Calu3 (cell line): ENCODE results near the gene LRRC32. TPM values are rescaled to one million over a fixed set of nuclear protein-coding genes. Genes with fewer than 3 reads are reported as not detected.

Experiments used
- BruUV-seq: library from RNA; stranded (reverse); fragments of 400-500 nt; replicated peaks from 2 replicates; lab custom pipeline; 2021; lab: Mats Ljungman, UMichigan
- CTCF ChIA-PET: fragments of 300-600 bp; sonication (Branson Sonifier 250); formaldehyde crosslinking; loops from one replicate; lab custom pipeline; 2022; ENCODE audit warnings: antibody characterized with exemption; lab: Charles Lee
- DNase-seq: peaks from one replicate; pipeline ENCODE4 v3.0.0; 2022
- H3K27ac Mint-ChIP-seq: one replicate; pipeline ENCODE4 v1.8.0; 2022; ENCODE audit warnings: mixed read lengths; ENCODE audit not compliant: unreplicated experiment
- H3K27me3 Mint-ChIP-seq: one replicate; pipeline ENCODE4 v1.8.0; 2022; ENCODE audit warnings: mixed read lengths; ENCODE audit not compliant: unreplicated experiment
- H3K36me3 Mint-ChIP-seq: one replicate; pipeline ENCODE4 v1.8.0; 2022; ENCODE audit warnings: mild to moderate bottlenecking, moderate library complexity, mixed read lengths; ENCODE audit not compliant: insufficient read depth, unreplicated experiment
- H3K4me1 Mint-ChIP-seq: one replicate; pipeline ENCODE4 v1.8.0; 2022; ENCODE audit warnings: mild to moderate bottlenecking, low read depth, mixed read lengths; ENCODE audit not compliant: unreplicated experiment
- H3K4me3 Mint-ChIP-seq: one replicate; pipeline ENCODE4 v1.8.0; 2022; ENCODE audit warnings: mild to moderate bottlenecking, low read depth, moderate library complexity, mixed read lengths; ENCODE audit not compliant: unreplicated experiment
- H3K9me3 Mint-ChIP-seq: one replicate; pipeline ENCODE4 v1.8.0; 2022; ENCODE audit warnings: low read depth, mixed read lengths; ENCODE audit not compliant: unreplicated experiment
- CTCF ChIP-seq: fragments of 200-600 bp; IDR thresholded peaks from one replicate; pipeline ENCODE4 v1.8.0; 2022; ENCODE audit warnings: antibody characterized with exemption; ENCODE audit not compliant: unreplicated experiment
- intact Hi-C: fragments of 100-400 bp; cut with micrococcal nuclease; formaldehyde crosslinking; loops from one replicate; pipeline ENCODE4 v1.10.0; 2022; ENCODE audit not compliant: unreplicated experiment
- total RNA-seq: library from RNA; stranded (reverse); gene quantifications from 2 replicates; pipeline ENCODE4 v1.2.3, GENCODE V29; 2022

Gene LRRC32
- total RNA-seq, 1 experiment from 2014 or later, result not detected

- Mint-ChIP-seq H3K4me3 (no peak overlapping the region), H3K36me3 (peaks cover 5% of the 10 kb centered on the region), H3K27me3 (peaks cover 65% of the 10 kb centered on the region), H3K27ac (no peak overlapping the region), H3K4me1 (no peaks in the 10 kb centered on the region), H3K9me3 (no peaks in the 10 kb centered on the region)
- BruUV-seq, result no TSS peak
- CTCF ChIA-PET, result no interaction called here
- no peak for DNase-seq
- TF ChIP-seq CTCF, result no peak
- intact Hi-C loops, result no loop called here
These were observed 2.0 kb downstream of the LRRC32 start for GRCh38 chr11:76668362-76669155.

- BruUV-seq, result no TSS peak
- H3K27ac Mint-ChIP-seq, result no peak overlapping the region
- intact Hi-C loops, result no loop called here
- H3K9me3 Mint-ChIP-seq, result no peaks in the 10 kb centered on the region
- H3K36me3 Mint-ChIP-seq, result peaks cover 5% of the 10 kb centered on the region
- H3K4me3 Mint-ChIP-seq, result no peak overlapping the region
- CTCF ChIA-PET, result no interaction called here
- TF ChIP-seq CTCF, result no peak
- H3K27me3 Mint-ChIP-seq, result peaks cover 72% of the 10 kb centered on the region
- no peaks in the 10 kb centered on the region for H3K4me1 Mint-ChIP-seq
- no peak for DNase-seq
These were observed 2.7 kb downstream of the LRRC32 start for GRCh38 chr11:76667856-76668255.

- peaks cover 5% of the 10 kb centered on the region for H3K36me3 Mint-ChIP-seq
- intact Hi-C loops, result no loop called here
- CTCF ChIA-PET, result no interaction called here
- H3K27ac Mint-ChIP-seq, result no peak overlapping the region
- peaks cover 77% of the 10 kb centered on the region for H3K27me3 Mint-ChIP-seq
- DNase-seq, result no peak
- no peaks in the 10 kb centered on the region for H3K4me1 Mint-ChIP-seq
- no peak for TF ChIP-seq CTCF
- H3K9me3 Mint-ChIP-seq, result no peaks in the 10 kb centered on the region
- BruUV-seq, result no TSS peak
- H3K4me3 Mint-ChIP-seq, result no peak overlapping the region
These were observed 3.2 kb downstream of the LRRC32 start for GRCh38 chr11:76667271-76667818.

- no peak for DNase-seq
- intact Hi-C loops, result no loop called here
- BruUV-seq, result no TSS peak
- Mint-ChIP-seq H3K36me3 (peaks cover 5% of the 10 kb centered on the region), H3K27ac (no peak overlapping the region), H3K9me3 (no peaks in the 10 kb centered on the region), H3K27me3 (peaks cover 79% of the 10 kb centered on the region), H3K4me3 (no peak overlapping the region), H3K4me1 (no peaks in the 10 kb centered on the region)
- TF ChIP-seq CTCF, result no peak
- CTCF ChIA-PET, result no interaction called here
These were observed 3.7 kb downstream of the LRRC32 start for GRCh38 chr11:76666830-76667229.
